K562 (cell line): ENCODE results near the gene ACAT2. TPM values are rescaled to one million over a fixed set of nuclear protein-coding genes. Genes with fewer than 3 reads are reported as not detected.

Experiments
- ZC3H11A ChIP-seq: IDR thresholded peaks from 2 replicates; pipeline ENCODE4 v1.6.1; 2012; ENCODE audit warnings: low read depth, low read length, improper control_type of control experiment
- ZNF316 ChIP-seq: fragments of 450-650 bp; IDR thresholded peaks from 2 replicates; pipeline ENCODE4 v1.6.1; 2016
- polyA plus RNA-seq, 8 experiments: library from polyadenylated mRNA; depleted of rRNA in 4 of 8; stranded (reverse) in 5 of 8; unstranded in 3 of 8; fragments of >200 nt; fragmentation: Nextera tagmentation in 2 of 8; fragmentation: Illumina TruSeq in 1 of 8; extraction: Ambion mirVana in 2 of 8; extraction: Trizol in 1 of 8; gene quantifications; 2 replicates each; pipeline versions ENCODE4 v1.2.1 to v1.2.3, GENCODE V29; 2011 to 2014; ENCODE audit warnings: inconsistent platforms in 1 of 8, missing spikeins in 1 of 8
- total RNA-seq, 7 experiments: library from RNA; depleted of rRNA in 6 of 7; stranded (reverse); fragments of >200 nt in 6 of 7; fragmentation: Illumina TruSeq in 2 of 7; extraction: Trizol in 2 of 7; gene quantifications; 2 replicates each; pipeline versions ENCODE4 v1.2.1 to v1.2.3, GENCODE V29; 2011 to 2021; ENCODE audit warnings: low replicate concordance in 1 of 7
- TF ChIP-seq, protein P1 (sequence below): sonication (generic); formaldehyde crosslinking; IDR thresholded peaks from 2 replicates; pipeline ENCODE4 v1.8.1; 2023; ENCODE audit warnings: mild to moderate bottlenecking, missing genetic modification reagents, moderate library complexity
- TF ChIP-seq, protein P2 (sequence below): fragments of 250-450 bp; sonication (Bioruptor Pico); IDR thresholded peaks from 2 replicates; pipeline ENCODE4 v1.5.0; 2021; ENCODE audit warnings: mild to moderate bottlenecking, moderate library complexity
- TF ChIP-seq, protein P3 (sequence below): IDR thresholded peaks from 2 replicates; pipeline ENCODE4 v1.6.1; 2014; ENCODE audit warnings: antibody characterized with exemption
- TF ChIP-seq, protein P4 (sequence below), 2 experiments: fragments of 450-650 bp; formaldehyde crosslinking in 1 of 2; IDR thresholded peaks; 2 replicates each; pipeline versions ENCODE4 v1.4.0 to v1.6.1; 2014 to 2020; ENCODE audit warnings: mild to moderate bottlenecking in 2 of 2, borderline replicate concordance in 1 of 2, low read depth in 1 of 2
- TF ChIP-seq, protein P5 (sequence below): IDR thresholded peaks from 2 replicates; pipeline ENCODE4 v1.6.1; 2011; ENCODE audit not compliant: insufficient read length; ENCODE audit errors: extremely low read depth
- TF ChIP-seq, protein P6 (sequence below), 2 experiments: fragments of 450-650 bp; conservative IDR thresholded peaks; 2 replicates each; pipeline ENCODE4 v1.6.1; 2017; ENCODE audit warnings: mild to moderate bottlenecking in 2 of 2, moderate library complexity in 2 of 2

ACAT2 gene
- total and polyA plus RNA-seq, 9 of the 15 experiments (the other 6 are each of a cell fraction or from before 2014, with no cell fraction given): 63.0 to 309 (median 144) TPM

DNA sequence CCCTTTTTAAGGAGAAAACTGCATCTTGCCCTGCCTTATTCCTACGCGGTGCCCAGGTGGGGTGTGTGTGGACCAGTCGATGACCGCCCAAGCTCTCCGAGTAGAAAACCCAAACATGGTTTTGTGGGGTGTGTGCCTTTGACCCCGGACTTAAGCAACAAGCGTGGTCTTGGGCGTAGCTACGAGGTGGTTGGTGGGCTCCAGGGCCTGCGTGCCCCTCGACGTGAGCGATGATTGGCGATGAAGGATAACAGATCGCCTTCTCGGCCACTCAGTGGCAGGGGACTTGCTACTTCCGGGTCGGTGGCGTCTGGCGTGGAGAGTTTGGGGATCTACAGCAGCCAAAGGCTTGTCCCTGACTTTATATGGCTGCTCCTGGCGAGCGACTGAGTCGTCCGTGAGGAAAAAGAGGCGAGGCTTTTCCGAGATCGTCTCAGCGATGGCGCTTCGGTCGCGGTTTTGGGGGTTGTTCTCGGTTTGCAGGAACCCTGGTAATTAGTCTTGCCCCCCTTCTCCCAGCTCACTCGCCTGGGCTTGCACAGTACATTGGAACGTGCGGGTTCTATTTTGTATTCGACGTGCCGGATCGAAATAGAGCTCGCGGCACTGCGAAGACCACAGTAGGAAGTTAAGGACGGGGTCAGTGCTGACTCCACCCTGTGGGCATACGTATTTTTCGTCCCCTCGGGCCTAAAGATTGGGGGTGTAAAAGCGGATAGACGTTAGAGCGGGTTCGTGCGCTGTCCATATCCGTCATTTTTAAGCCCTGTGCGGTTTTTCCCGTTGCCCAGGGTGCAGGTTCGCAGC is 28.5 kb downstream of the ACAT2 start, which contains the start of gene MRPL18 (continued):
- TF ChIP-seq, protein P1, sequence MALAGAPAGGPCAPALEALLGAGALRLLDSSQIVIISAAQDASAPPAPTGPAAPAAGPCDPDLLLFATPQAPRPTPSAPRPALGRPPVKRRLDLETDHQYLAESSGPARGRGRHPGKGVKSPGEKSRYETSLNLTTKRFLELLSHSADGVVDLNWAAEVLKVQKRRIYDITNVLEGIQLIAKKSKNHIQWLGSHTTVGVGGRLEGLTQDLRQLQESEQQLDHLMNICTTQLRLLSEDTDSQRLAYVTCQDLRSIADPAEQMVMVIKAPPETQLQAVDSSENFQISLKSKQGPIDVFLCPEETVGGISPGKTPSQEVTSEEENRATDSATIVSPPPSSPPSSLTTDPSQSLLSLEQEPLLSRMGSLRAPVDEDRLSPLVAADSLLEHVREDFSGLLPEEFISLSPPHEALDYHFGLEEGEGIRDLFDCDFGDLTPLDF (CRISPR knock-in tag): no peak
- TF ChIP-seq, protein P2, sequence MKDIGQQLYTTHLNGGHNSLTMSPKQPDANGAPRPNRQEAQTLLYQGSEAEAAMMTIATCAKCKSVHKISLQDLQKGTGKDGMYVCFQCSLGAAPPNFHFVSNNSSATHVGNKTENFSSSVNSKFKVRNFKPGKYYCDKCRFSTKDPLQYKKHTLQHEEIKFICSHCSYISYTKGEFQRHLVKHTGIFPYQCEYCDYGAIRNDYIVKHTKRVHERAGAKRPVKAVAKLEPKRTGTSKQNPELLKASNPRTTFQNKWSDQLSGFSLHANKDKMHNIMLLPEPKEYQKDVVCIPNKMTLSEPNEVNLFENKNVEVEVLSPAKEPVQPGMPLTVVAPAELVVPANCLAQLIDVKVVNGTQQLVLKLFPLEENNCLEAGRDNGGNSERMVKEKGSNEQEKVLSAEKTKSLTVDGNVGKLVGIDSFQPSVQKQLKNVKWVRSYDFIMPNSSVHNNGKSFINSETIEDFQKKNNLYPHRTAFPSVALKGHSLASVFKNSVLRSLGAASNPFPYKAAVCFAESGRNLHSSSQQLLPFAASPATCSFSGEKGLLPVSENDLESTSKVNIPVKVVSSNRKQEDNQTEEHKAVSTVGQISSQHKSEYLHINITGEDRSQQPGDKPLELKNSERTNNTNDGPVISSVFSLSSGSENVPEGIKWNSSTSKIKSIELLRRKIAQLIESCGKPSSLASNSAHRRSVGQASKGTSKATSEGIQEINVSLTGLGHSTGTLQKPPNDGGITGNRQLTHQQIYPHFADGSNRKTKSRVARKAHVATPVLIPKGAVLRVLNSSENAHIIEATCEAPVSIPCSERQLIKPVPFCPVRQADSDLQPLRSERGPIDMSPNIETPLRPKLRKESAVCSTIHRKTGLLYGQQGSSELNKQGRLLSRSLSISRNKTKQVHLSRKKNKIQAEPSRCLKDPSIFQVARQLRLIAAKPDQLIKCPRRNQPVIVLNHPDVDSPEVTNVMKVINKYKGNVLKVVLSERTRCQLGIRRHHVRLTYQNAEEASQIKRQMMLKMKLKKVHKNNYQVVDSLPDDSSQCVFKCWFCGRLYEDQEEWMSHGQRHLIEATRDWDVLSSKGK (CRISPR knock-in tag): no peak
- TF ChIP-seq ZC3H11A (0 out of 2 replicates have a peak, but pooled peaks have one; percentile 67), ZNF316 (no peak)
- TF ChIP-seq, protein P3, sequence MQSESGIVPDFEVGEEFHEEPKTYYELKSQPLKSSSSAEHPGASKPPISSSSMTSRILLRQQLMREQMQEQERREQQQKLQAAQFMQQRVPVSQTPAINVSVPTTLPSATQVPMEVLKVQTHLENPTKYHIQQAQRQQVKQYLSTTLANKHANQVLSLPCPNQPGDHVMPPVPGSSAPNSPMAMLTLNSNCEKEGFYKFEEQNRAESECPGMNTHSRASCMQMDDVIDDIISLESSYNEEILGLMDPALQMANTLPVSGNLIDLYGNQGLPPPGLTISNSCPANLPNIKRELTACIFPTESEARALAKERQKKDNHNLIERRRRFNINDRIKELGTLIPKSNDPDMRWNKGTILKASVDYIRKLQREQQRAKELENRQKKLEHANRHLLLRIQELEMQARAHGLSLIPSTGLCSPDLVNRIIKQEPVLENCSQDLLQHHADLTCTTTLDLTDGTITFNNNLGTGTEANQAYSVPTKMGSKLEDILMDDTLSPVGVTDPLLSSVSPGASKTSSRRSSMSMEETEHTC: no peak
- TF ChIP-seq, protein P4, sequence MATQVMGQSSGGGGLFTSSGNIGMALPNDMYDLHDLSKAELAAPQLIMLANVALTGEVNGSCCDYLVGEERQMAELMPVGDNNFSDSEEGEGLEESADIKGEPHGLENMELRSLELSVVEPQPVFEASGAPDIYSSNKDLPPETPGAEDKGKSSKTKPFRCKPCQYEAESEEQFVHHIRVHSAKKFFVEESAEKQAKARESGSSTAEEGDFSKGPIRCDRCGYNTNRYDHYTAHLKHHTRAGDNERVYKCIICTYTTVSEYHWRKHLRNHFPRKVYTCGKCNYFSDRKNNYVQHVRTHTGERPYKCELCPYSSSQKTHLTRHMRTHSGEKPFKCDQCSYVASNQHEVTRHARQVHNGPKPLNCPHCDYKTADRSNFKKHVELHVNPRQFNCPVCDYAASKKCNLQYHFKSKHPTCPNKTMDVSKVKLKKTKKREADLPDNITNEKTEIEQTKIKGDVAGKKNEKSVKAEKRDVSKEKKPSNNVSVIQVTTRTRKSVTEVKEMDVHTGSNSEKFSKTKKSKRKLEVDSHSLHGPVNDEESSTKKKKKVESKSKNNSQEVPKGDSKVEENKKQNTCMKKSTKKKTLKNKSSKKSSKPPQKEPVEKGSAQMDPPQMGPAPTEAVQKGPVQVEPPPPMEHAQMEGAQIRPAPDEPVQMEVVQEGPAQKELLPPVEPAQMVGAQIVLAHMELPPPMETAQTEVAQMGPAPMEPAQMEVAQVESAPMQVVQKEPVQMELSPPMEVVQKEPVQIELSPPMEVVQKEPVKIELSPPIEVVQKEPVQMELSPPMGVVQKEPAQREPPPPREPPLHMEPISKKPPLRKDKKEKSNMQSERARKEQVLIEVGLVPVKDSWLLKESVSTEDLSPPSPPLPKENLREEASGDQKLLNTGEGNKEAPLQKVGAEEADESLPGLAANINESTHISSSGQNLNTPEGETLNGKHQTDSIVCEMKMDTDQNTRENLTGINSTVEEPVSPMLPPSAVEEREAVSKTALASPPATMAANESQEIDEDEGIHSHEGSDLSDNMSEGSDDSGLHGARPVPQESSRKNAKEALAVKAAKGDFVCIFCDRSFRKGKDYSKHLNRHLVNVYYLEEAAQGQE (IDR thresholded peaks at IDR 0.05; ENCODE audit: borderline replicate concordance): no peak
- TF ChIP-seq, protein P4 (CRISPR knock-in tag; IDR thresholded peaks at IDR 0.05; ENCODE audit: low read depth): peak; percentile 56; the same call in 1 of the 2 replicates
- TF ChIP-seq, protein P5, sequence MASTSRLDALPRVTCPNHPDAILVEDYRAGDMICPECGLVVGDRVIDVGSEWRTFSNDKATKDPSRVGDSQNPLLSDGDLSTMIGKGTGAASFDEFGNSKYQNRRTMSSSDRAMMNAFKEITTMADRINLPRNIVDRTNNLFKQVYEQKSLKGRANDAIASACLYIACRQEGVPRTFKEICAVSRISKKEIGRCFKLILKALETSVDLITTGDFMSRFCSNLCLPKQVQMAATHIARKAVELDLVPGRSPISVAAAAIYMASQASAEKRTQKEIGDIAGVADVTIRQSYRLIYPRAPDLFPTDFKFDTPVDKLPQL: no peak
- TF ChIP-seq, protein P6, sequence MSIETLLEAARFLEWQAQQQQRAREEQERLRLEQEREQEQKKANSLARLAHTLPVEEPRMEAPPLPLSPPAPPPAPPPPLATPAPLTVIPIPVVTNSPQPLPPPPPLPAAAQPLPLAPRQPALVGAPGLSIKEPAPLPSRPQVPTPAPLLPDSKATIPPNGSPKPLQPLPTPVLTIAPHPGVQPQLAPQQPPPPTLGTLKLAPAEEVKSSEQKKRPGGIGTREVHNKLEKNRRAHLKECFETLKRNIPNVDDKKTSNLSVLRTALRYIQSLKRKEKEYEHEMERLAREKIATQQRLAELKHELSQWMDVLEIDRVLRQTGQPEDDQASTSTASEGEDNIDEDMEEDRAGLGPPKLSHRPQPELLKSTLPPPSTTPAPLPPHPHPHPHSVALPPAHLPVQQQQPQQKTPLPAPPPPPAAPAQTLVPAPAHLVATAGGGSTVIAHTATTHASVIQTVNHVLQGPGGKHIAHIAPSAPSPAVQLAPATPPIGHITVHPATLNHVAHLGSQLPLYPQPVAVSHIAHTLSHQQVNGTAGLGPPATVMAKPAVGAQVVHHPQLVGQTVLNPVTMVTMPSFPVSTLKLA (conservative IDR thresholded peaks at IDR 0.05): peak; percentile 93 to 96
